ENCODE measurements around the gene SLC6A12.
"Not testable (repeated sequence)": the region's sequence is repeated elsewhere in the genome, so short reads cannot be mapped to it uniquely, and the experiment has no call there.

The SLC6A12 gene

DNA sequence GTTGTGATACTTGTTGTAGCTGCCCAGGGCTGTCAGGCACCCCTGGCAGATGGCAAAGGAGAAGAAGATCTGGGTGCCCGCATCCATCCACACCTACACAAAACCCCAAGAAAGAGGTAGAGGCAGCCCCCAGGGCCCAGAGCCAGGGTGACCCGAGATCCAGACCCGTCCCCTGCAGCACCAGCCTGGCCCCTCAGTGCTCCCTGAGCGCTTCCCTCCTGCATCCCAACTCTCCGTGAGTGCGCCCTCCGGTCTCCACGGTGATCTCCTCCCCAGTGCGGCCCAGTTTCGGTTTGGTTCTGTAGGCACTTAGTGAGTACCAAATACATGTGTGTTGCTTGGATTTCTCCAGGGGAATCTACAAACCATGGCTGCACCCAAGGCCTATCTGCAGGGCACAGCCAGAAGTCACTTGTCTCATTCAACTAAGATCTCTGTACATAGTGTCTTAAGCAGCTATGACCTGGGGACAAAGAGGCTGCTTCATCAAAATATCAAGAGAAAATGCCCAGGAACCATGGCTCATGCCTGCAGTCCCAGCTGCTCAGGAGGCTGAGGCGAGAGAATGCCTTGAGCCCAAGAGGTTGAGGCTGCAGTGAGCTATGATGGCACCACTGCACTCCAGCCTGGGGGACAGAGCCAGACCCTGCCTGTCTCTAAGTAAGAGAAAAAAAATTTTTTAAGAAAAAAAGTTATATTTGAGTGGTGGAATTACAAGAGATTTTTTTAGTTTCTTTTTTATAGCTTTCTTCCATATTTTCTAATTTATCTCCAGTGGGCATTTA, 15.9 kb downstream of the SLC6A12 start:
- no peak for DNase-seq (ENCODE audit: low read depth in 2 of 2)

GRCh38 chr12:197347-197746, 16.6 kb downstream of the SLC6A12 start:
- no peak for DNase-seq (ENCODE audit: low read depth in 2 of 2)

GRCh38 chr12:196436-196835, 17.5 kb downstream of the SLC6A12 start:
- no peak for DNase-seq (ENCODE audit: low read depth in 2 of 2)

- no peak for DNase-seq (ENCODE audit: low read depth in 2 of 2)
These were observed 18.0 kb downstream of the SLC6A12 start for GRCh38 chr12:195951-196350.

DNA sequence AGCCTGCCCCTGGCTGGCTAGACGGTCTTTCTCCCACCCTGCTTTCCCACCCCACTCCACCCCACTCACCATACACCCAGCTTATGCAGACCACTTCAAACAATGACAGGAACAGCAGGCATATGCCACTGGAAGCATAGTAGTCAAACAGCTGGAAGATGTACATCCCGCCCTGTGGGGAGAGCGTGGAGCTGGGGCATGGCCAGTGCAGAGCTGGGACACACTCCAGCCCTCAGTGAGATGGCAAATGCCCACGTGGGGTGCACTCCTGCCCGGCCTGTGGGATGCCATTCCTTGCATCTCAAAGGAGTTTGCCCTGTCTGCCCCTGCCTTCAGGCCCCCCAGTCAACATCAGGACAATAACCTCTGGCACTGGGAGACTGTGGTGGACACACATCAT, 18.8 kb downstream of the SLC6A12 start:
- no peak for DNase-seq (ENCODE audit: low read depth in 2 of 2)

DNA sequence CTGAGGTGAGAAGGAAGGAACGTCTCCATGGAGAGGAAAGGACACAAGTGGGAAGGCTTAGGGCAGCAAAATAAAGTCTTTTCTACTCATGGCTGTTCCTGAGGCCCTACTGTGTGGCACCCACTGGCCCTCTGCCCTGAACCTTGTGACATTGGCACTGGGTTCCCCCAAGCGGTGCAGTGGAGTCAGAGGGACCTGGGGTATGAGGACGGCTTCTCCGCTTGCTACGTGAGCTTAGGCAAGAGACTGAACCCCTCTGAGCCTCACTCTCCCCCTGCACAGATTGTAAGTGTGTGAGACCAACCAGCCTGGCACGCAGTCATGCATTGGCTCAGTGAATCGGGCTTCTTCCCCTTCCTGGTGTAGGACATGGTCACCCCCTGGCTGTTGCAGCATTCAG, 19.7 kb downstream of the SLC6A12 start:
- DNase-seq (ENCODE audit: low read depth in 2 of 2), result no peak

DNA sequence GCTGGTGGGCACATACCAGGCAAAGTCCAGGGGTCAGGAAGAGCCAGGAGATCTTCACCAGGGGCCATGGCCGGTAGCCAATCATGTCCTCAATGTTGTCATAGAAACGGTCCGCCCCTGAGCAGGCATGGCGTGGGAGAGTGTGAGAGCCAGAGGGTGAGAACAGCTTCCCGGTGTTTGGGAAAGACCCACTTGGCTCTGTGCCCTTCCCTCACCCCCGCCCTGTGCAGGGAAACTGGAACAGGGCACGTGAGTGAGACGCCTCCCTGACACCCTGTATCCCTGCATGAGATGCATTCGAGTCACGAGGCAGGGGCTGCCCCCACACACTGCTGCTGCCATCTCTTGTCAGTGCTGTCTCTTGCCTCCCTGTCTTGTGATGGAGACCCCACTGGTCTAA, 20.7 kb downstream of the SLC6A12 start:
- no peak for DNase-seq (ENCODE audit: low read depth in 2 of 2)

GRCh38 chr12:191541-191940, 22.4 kb downstream of the SLC6A12 start:
- DNase-seq (ENCODE audit: low read depth in 2 of 2), result no peak

- DNase-seq (ENCODE audit: low read depth in 2 of 2), result no peak
These were observed 23.1 kb downstream of the SLC6A12 start for GRCh38 chr12:190881-191280.

DNA sequence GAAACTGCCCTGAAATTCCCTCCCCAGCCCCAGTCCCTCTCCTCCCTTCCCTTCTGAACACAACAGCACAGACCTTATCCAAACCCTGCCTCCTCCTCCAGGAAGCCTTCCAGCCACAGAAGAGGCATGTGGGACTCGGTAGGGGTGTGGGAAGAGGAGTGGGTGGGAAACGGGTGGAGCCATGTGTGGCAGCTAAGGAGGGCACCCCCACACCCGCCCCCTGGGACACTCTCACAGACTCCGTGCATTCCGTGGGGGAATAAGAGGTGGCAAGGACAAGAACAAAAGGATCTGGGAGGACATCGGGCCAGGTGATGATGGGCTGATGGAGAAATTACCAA, 24.4 kb downstream of the SLC6A12 start:
- no peak for DNase-seq (ENCODE audit: low read depth in 2 of 2)

- peak; percentile 6 to 41 for DNase-seq (ENCODE audit: low read depth in 2 of 2)
These were observed 24.9 kb downstream of the SLC6A12 start for GRCh38 chr12:188910-189621.

DNA sequence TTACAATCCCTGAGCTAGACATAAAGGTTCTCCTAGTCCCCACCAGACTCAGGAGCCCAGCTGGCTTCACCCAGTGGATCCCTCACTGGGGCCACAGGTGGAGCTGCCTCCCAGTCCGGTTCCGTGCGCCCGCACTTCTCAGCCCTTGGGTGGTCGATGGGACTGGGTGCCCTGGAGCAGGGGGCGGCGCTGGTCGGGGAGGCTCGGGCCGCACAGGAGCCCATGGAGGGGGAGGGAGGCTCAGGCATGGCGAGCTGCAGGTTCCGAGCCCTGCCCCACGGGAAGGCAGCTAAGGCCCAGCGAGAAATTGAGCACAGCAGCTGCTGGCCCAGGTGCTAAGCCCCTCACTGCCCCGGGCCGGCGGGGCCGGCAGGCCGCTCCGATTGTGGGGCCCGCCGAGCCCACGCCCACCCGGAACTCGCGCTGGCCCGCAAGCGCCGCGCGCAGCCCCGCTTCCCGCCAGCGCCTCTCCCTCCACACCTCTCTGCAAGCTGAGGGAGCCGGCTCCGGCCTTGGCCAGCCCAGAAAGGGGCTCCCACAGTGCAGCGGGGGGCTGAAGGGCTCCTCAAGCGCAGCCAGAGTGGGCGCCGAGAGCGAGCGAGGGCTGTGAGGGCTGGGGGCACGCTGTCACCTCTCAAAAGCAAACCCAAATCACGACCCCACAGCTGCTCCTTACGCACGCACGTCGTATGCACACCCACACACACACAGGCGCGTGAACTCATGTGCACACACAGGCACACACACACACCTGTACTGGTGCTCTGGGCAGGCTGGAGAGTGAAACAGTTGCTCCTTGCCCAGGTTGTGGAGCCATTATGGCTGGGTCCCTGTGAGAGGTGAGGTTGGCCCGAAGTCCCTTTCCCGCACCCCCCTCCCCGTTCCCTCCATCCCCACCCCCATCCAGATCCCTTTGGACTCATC, 25.7 kb downstream of the SLC6A12 start:
- not testable (repeated sequence) for DNase-seq (ENCODE audit: low read depth in 2 of 2)

- no peak for DNase-seq (ENCODE audit: low read depth in 2 of 2)
These were observed 27.8 kb downstream of the SLC6A12 start for GRCh38 chr12:186006-186625.

GRCh38 chr12:185576-185955, 28.4 kb downstream of the SLC6A12 start:
- no peak for DNase-seq (ENCODE audit: low read depth in 2 of 2)

DNA sequence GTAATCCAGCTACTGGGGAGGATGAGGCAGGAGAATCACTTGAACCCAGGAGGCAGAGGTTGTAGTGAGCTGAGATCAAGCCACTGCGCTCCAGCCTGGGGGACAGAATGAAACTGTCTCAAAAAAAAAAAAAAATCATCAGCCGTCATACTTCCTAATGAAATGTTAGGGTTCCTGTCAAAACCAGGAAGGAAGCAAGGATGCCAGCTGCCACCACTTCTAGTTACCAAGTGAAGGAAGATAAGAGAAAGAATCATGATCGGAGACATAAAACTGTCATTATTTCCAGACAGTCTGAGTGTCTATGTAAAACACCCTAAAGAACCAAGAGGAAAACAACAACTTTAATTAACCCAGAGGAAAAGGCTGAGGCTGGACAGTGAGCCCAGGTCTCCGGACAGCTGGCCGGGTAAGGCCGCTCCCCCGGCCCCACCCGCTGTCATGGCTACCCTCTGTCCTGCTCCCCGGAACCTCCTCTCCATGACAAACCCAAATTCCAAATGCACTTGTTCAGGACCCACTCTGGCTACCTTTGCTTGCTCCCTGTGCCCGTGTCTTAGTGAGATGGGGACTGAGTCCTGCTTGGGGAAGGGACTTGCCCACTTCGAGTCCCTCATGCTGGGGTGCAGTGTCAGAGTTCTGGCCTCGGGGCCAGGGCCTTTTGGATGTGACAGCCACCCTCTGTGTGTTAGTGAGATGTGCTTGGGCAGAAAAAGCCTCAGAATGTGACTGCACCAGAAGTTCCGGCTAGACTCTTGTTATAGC, 29.0 kb downstream of the SLC6A12 start:
- no peak for DNase-seq (ENCODE audit: low read depth in 2 of 2)

GRCh38 chr12:182381-182892, 31.5 kb downstream of the SLC6A12 start:
- no peak for DNase-seq (ENCODE audit: low read depth in 2 of 2)

DNA sequence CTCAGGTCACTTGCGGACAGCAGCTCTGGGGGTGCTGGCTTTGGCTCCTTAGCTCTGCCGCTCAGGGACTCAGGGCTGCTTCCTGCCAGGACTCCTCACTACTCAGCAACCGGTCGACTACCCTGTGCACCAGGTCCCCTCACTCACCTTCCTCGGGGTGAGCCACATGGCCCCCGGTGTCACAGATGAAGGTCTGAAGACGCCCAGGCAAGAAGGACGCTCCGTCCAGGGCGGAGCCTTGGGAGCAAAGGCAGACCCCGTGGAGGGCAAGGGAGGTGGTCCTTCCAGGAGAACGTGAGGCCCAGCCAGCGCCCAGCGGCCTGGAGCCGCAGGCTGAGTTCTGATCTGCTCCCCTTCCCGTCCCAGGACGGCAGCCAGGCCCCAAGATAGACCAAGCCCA, 32.0 kb downstream of the SLC6A12 start:
- no peak for DNase-seq (ENCODE audit: low read depth in 2 of 2)

- no peak for DNase-seq (ENCODE audit: low read depth in 2 of 2)
These were observed 33.5 kb downstream of the SLC6A12 start for GRCh38 chr12:180445-180844.

DNA sequence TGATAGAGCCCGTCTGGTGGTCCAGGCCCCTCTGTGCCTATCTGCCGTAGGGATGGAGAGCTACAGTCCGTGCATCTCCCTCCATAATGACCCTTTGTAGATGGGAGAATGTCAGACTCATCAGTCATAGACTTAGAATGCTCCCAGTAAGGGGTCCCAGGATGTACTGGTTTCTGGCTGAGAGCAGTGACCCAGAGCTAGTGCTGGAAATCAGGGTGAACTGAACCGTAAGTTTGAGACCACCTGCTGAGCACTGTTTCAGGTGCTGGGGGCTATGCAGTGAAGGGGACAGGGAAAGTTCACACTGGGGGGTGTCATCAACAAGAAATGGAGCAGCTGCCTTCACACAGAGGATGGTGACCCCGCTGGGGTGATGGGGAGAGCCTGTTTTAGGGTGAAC, 34.1 kb downstream of the SLC6A12 start:
- DNase-seq (ENCODE audit: low read depth in 2 of 2), result no peak

DNA sequence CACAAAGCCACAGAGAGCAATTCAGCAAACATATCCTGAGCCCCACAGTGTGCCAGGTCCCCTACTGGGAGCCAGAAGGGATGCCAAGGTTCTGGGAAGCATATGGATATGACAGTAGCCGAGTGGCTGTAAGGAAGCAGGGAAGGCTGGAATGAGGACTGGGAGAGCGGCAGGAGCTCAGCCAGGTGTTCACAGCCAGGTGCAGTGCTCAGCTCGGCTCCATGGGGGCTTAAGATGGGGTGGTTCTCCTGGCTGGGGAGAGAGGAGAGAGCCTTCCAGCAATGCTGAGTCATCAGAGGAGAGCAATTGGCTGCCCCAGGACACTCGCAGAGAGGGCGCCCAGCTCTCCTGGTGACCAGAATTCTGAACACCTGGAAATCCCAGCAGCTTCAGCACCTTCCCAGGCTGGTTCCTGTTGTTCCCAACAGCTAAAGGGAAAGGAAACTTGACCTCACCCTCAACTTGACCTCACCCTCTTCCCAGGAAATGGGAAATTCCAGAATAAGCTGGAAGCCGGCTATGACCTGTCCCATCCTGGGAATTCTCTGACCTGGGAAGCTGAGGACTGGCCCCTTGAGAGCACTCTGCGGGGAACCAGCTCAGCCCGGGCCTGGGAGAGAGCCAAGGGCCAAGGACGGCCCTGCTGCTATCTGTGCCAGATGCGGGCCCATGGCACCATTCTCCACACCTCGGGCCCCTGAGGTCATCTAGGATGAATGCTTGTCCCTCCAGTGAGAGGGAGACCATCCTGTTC, 34.6 kb downstream of the SLC6A12 start:
- DNase-seq (ENCODE audit: low read depth in 2 of 2), result no peak

- DNase-seq (ENCODE audit: low read depth in 2 of 2), result no peak
These were observed 35.2 kb downstream of the SLC6A12 start for GRCh38 chr12:178829-179109.
